Right lobe of liver (tissue), 4 donors: Measurements from ENCODE around the gene LOXL4.

Experiments used
- CTCF ChIP-seq, 4 donors: fragments of 200-600 bp in 3 of 4; fragments of 450-650 bp in 1 of 4; IDR thresholded peaks; one replicate each; pipeline versions ENCODE4 v1.5.1 to v1.8.0; 2016 to 2022; ENCODE audit warnings: antibody characterized with exemption in 4 of 4, mild to moderate bottlenecking in 2 of 4
- POLR2A ChIP-seq: fragments of 450-650 bp; IDR thresholded peaks from one replicate; pipeline ENCODE4 v1.6.1; 2017; ENCODE audit warnings: antibody characterized with exemption, mild to moderate bottlenecking
- donor health status: DM: no; HTN: no; CAD: no.
- donor health status: DM: no; HTN: no; CAD: no.
- donor health status: DM: no; HTN: yes; CAD: no.

DNA sequence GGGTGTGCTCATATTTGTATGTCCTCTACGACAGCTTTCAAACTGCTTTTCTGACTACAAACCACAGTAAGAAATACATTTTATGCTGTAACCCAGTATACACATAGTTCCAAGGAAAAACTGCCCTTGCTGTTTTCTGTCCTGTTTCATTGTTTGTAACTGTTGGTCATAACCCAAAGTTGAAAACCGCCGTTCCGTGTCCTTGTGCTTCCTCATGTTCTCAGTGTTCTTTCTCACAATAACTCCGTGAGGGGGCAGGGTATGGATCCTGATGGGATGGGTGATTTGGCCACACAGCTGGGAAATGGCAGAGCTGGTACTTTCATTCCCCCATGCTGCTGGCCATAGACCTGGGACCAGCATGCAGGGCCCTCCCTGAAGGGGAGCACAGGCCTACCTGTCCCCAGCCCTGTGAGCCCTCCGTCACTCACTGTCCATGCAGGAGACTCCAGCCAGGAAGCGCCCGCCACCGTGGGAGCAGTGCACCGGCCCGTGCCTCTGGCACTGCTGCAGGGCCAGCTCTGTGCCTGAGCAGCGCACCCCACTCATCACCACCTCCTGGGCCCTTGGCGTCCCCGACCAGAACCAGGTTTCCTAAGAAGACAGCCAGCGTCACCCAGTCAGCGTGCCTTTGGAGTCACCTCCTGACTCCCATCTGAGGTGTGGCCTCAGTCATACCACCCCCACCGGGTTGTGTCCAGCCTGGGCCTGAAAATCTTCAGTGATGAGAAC, 12.7 kb downstream of the LOXL4 start:
- no peak for TF ChIP-seq CTCF (IDR thresholded peaks at IDR 0.05)
- no peak for TF ChIP-seq POLR2A
